Liver (tissue), 3 donors: ENCODE data around the gene KCNJ5.

Experiments
- GABPA ChIP-seq, 2 donors: IDR thresholded peaks in 1 of 2; conservative IDR thresholded peaks in 1 of 2; 2 replicates each; pipeline ENCODE4 v1.6.1; 2016; ENCODE audit warnings: antibody characterized with exemption in 2 of 2, mild to moderate bottlenecking in 1 of 2, moderate library complexity in 1 of 2
- JUND ChIP-seq, 2 donors: IDR thresholded peaks; 2 replicates each; pipeline ENCODE4 v1.6.1; 2016; ENCODE audit warnings: antibody characterized with exemption in 2 of 2
- RAD21 ChIP-seq, 2 donors: IDR thresholded peaks; 2 replicates each; pipeline ENCODE4 v1.6.1; 2016; ENCODE audit warnings: antibody characterized with exemption in 2 of 2, mild to moderate bottlenecking in 2 of 2
- YY1 ChIP-seq: IDR thresholded peaks from 2 replicates; pipeline ENCODE4 v1.6.1; 2016; ENCODE audit warnings: antibody characterized with exemption, mild to moderate bottlenecking
- TF ChIP-seq, protein P1 (sequence below): fragments of 150-350 bp; IDR thresholded peaks from 2 replicates; pipeline ENCODE4 v1.5.1; 2017; ENCODE audit warnings: improper control_type of control experiment, low read depth, low read length; ENCODE audit not compliant: missing input control
- TF ChIP-seq, protein P2 (sequence below): IDR thresholded peaks from 2 replicates; pipeline ENCODE4 v1.6.1; 2016; ENCODE audit warnings: antibody characterized with exemption, mild to moderate bottlenecking
- TF ChIP-seq, protein P3 (sequence below): IDR thresholded peaks from 2 replicates; pipeline ENCODE4 v1.6.1; 2016; ENCODE audit warnings: antibody characterized with exemption
- donor health status: healthy.
- donor health status: healthy.

DNA sequence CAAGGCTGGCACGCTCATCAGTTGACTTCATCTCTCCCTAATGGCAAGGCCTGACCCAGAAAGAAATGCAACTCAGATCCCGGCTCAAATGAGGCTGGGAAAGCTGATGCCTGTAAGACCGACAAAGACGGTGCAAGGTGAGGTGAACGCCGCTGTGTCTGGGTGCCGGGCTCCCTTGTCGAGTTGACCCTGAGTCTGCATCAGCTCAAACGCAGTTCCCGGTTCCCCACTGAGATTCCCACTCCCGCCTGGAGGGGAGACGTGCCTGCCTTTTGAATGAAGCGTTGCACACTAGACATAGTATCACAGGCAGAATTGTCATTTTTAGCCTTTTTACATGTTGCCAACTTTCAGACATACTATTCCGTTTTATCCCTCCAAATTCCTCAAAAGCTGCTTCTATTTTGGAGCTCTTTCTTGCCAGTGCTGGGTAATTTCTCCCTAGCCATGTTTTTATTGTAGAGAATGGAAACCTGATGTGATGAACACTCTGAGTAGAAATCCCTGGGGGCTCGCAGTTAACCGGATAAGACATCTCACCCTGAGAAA, 52.3 kb downstream of the KCNJ5 start:
- TF ChIP-seq, protein P1, sequence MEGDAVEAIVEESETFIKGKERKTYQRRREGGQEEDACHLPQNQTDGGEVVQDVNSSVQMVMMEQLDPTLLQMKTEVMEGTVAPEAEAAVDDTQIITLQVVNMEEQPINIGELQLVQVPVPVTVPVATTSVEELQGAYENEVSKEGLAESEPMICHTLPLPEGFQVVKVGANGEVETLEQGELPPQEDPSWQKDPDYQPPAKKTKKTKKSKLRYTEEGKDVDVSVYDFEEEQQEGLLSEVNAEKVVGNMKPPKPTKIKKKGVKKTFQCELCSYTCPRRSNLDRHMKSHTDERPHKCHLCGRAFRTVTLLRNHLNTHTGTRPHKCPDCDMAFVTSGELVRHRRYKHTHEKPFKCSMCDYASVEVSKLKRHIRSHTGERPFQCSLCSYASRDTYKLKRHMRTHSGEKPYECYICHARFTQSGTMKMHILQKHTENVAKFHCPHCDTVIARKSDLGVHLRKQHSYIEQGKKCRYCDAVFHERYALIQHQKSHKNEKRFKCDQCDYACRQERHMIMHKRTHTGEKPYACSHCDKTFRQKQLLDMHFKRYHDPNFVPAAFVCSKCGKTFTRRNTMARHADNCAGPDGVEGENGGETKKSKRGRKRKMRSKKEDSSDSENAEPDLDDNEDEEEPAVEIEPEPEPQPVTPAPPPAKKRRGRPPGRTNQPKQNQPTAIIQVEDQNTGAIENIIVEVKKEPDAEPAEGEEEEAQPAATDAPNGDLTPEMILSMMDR: no peak
- TF ChIP-seq, protein P2, sequence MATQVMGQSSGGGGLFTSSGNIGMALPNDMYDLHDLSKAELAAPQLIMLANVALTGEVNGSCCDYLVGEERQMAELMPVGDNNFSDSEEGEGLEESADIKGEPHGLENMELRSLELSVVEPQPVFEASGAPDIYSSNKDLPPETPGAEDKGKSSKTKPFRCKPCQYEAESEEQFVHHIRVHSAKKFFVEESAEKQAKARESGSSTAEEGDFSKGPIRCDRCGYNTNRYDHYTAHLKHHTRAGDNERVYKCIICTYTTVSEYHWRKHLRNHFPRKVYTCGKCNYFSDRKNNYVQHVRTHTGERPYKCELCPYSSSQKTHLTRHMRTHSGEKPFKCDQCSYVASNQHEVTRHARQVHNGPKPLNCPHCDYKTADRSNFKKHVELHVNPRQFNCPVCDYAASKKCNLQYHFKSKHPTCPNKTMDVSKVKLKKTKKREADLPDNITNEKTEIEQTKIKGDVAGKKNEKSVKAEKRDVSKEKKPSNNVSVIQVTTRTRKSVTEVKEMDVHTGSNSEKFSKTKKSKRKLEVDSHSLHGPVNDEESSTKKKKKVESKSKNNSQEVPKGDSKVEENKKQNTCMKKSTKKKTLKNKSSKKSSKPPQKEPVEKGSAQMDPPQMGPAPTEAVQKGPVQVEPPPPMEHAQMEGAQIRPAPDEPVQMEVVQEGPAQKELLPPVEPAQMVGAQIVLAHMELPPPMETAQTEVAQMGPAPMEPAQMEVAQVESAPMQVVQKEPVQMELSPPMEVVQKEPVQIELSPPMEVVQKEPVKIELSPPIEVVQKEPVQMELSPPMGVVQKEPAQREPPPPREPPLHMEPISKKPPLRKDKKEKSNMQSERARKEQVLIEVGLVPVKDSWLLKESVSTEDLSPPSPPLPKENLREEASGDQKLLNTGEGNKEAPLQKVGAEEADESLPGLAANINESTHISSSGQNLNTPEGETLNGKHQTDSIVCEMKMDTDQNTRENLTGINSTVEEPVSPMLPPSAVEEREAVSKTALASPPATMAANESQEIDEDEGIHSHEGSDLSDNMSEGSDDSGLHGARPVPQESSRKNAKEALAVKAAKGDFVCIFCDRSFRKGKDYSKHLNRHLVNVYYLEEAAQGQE: no peak
- no peak for TF ChIP-seq YY1
- no peak for TF ChIP-seq RAD21 (IDR thresholded peaks at IDR 0.05)
- no peak for TF ChIP-seq JUND (IDR thresholded peaks at IDR 0.05)
- TF ChIP-seq, protein P3, sequence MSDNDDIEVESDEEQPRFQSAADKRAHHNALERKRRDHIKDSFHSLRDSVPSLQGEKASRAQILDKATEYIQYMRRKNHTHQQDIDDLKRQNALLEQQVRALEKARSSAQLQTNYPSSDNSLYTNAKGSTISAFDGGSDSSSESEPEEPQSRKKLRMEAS: no peak
- no peak for TF ChIP-seq GABPA (IDR thresholded peaks at IDR 0.05 in 1 of 2, conservative IDR thresholded peaks at IDR 0.05 in 1 of 2)
